Progenitor cell of endocrine pancreas (in vitro differentiated cells): Measurements from ENCODE around the gene NCAN. TPM values are rescaled to one million over a fixed set of nuclear protein-coding genes. Genes with fewer than 3 reads are reported as not detected.

Experiments used
- DNase-seq: peaks from one replicate; pipeline ENCODE4 v3.0.0; 2021; ENCODE audit warnings: low spot score; ENCODE audit not compliant: unreplicated experiment
- H3K27ac Mint-ChIP-seq: 2 replicates; pipeline ENCODE4 v1.8.0; 2021; ENCODE audit warnings: mild to moderate bottlenecking, moderate library complexity, mixed read lengths
- H3K27me3 Mint-ChIP-seq: 2 replicates; pipeline ENCODE4 v1.8.0; 2021; ENCODE audit warnings: mixed read lengths
- H3K36me3 Mint-ChIP-seq: 2 replicates; pipeline ENCODE4 v1.8.0; 2022; ENCODE audit warnings: mixed read lengths; ENCODE audit not compliant: insufficient read depth
- H3K4me1 Mint-ChIP-seq: 2 replicates; pipeline ENCODE4 v1.8.0; 2021; ENCODE audit warnings: low read depth, mixed read lengths
- H3K4me3 Mint-ChIP-seq: 2 replicates; pipeline ENCODE4 v1.8.0; 2021; ENCODE audit warnings: low read depth, mild to moderate bottlenecking, moderate library complexity, mixed read lengths
- H3K9me3 Mint-ChIP-seq: 2 replicates; pipeline ENCODE4 v1.8.0; 2021; ENCODE audit warnings: low read depth, mixed read lengths
- total RNA-seq: library from RNA; stranded (reverse); gene quantifications from 2 replicates; pipeline ENCODE4 v1.2.1, GENCODE V29; 2021
- TF ChIP-seq, protein P1 (sequence below): fragments of 200-600 bp; sonication (generic); IDR thresholded peaks from one replicate; pipeline ENCODE4 v1.5.0; 2021; ENCODE audit warnings: antibody characterized with exemption, mild to moderate bottlenecking; ENCODE audit not compliant: unreplicated experiment

The NCAN gene
- total RNA-seq, 1 donor from 2014 or later, result 0.17 TPM

DNA sequence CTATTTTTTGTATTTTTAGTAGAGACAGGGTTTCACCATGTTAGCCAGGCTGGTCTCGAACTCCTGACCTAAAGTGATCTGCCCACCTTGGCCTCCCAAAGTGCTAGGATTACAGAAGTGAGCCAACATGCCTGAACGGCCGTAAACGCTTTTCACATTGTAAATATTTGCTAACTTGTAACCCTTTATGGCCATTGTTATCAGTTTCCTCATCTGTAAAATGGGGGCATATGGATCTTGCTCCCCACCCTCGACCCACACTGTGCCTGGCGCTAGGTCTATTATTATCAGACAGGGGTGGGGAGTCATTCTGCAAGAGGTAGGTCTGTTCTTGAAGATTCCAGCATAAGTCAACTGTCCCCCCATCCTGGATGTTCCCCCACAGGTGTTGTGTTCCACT is 11.9 kb downstream of the NCAN start:
- no peaks in the 10 kb centered on the region for H3K4me1 Mint-ChIP-seq
- no peak overlapping the region for H3K4me3 Mint-ChIP-seq
- no peaks in the 10 kb centered on the region for H3K36me3 Mint-ChIP-seq
- TF ChIP-seq, protein P1, sequence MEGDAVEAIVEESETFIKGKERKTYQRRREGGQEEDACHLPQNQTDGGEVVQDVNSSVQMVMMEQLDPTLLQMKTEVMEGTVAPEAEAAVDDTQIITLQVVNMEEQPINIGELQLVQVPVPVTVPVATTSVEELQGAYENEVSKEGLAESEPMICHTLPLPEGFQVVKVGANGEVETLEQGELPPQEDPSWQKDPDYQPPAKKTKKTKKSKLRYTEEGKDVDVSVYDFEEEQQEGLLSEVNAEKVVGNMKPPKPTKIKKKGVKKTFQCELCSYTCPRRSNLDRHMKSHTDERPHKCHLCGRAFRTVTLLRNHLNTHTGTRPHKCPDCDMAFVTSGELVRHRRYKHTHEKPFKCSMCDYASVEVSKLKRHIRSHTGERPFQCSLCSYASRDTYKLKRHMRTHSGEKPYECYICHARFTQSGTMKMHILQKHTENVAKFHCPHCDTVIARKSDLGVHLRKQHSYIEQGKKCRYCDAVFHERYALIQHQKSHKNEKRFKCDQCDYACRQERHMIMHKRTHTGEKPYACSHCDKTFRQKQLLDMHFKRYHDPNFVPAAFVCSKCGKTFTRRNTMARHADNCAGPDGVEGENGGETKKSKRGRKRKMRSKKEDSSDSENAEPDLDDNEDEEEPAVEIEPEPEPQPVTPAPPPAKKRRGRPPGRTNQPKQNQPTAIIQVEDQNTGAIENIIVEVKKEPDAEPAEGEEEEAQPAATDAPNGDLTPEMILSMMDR, result no peak
- no peaks in the 10 kb centered on the region for H3K9me3 Mint-ChIP-seq
- no peak overlapping the region for H3K27ac Mint-ChIP-seq
- peaks cover 39% of the 10 kb centered on the region for H3K27me3 Mint-ChIP-seq
- no peak for DNase-seq

DNA sequence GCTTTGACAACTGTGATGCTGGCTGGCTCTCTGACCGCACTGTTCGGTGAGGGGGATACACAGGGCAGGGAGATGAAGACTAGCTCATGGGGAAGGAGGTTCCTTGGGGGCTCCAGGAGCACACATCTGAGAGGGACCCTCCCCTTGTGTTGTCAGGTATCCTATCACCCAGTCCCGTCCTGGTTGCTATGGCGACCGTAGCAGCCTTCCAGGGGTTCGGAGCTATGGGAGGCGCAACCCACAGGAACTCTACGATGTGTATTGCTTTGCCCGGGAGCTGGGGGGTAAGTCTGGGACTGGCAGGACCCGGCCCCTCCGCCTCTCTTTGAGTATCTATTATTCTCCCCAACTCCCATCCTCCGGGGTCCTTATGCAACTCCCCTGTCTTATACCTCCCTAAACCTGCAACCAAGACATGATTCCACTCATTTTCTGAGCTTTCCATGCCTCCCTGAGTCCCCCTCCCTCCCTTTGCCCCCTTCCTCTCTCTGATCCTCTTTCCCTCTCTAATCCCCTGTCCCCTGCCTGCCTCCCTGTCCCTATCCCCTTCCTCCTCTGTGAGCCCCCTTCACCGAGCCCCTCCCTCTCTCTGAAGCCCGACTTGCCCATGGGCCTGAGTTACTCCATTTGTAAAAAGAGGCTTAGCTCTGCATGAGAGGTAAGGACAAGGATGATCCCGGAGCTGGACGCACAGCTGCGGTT is 12.5 kb downstream of the NCAN start:
- H3K27ac Mint-ChIP-seq, result no peak overlapping the region
- peaks cover 43% of the 10 kb centered on the region for H3K27me3 Mint-ChIP-seq
- H3K9me3 Mint-ChIP-seq, result no peaks in the 10 kb centered on the region
- no peak for DNase-seq
- TF ChIP-seq, protein P1, result no peak
- no peak overlapping the region for H3K4me3 Mint-ChIP-seq
- H3K36me3 Mint-ChIP-seq, result no peaks in the 10 kb centered on the region
- no peaks in the 10 kb centered on the region for H3K4me1 Mint-ChIP-seq

DNA sequence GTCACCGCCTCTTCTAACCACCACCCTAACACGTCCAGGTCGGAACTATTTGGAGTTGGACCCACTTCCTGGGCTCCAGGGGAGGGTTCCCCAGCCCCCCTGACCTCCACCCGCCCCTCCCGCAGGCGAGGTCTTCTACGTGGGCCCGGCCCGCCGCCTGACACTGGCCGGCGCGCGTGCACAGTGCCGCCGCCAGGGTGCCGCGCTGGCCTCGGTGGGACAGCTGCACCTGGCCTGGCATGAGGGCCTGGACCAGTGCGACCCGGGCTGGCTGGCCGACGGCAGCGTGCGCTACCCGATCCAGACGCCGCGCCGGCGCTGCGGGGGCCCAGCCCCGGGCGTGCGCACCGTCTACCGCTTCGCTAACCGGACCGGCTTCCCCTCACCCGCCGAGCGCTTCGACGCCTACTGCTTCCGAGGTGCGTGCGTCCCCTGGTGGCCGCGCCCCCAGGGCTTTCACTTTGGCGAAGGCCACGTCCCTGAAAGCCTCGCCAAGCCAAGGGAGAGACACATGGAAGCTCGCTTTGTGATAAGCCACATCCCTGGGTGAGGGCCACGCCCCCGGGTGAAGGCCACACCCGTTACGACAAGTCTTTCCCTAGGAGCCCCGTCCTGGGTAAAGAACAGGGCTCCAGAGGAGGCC is 13.2 kb downstream of the NCAN start:
- no peaks in the 10 kb centered on the region for H3K9me3 Mint-ChIP-seq
- DNase-seq, result peak; percentile 62

DNA sequence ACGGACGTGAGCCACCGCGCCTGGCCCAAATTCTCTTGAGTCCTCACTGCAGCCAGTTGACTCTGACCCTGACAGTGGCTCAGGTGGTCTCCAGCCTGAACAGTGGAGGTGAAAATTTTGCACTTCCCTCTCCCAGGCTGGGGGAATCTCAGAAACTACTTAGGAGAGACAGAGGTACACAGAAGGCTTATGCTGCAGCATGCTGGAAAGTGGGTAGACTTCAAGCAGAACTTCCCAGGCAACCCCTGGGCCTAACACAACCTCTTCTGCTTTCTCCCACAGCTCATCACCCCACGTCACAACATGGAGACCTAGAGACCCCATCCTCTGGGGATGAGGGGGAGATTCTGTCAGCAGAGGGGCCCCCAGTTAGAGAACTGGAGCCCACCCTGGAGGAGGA is 14.4 kb downstream of the NCAN start:
- TF ChIP-seq, protein P1, result no peak
- H3K4me3 Mint-ChIP-seq, result no peak overlapping the region
- H3K9me3 Mint-ChIP-seq, result no peaks in the 10 kb centered on the region
- DNase-seq, result no peak
- no peaks in the 10 kb centered on the region for H3K36me3 Mint-ChIP-seq
- H3K27me3 Mint-ChIP-seq, result peaks cover 48% of the 10 kb centered on the region
- no peaks in the 10 kb centered on the region for H3K4me1 Mint-ChIP-seq
- H3K27ac Mint-ChIP-seq, result no peak overlapping the region

More for the DNA sequence above, 13.2 kb downstream of the NCAN start:
- H3K27me3 Mint-ChIP-seq, result peaks cover 44% of the 10 kb centered on the region
- no peak overlapping the region for H3K27ac Mint-ChIP-seq
- H3K4me3 Mint-ChIP-seq, result no peak overlapping the region
- no peaks in the 10 kb centered on the region for H3K36me3 Mint-ChIP-seq
- TF ChIP-seq, protein P1, result peak; percentile 76
- H3K4me1 Mint-ChIP-seq, result no peaks in the 10 kb centered on the region

DNA sequence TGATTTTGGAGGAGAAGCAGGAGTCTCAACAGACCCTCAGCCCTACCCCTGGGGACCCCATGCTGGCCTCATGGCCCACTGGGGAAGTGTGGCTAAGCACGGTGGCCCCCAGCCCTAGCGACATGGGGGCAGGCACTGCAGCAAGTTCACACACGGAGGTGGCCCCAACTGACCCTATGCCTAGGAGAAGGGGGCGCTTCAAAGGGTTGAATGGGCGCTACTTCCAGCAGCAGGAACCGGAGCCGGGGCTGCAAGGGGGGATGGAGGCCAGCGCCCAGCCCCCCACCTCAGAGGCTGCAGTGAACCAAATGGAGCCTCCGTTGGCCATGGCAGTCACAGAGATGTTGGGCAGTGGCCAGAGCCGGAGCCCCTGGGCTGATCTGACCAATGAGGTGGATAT is 14.9 kb downstream of the NCAN start:
- H3K9me3 Mint-ChIP-seq, result no peaks in the 10 kb centered on the region
- peaks cover 49% of the 10 kb centered on the region for H3K27me3 Mint-ChIP-seq
- H3K4me3 Mint-ChIP-seq, result no peak overlapping the region
- no peaks in the 10 kb centered on the region for H3K36me3 Mint-ChIP-seq
- H3K27ac Mint-ChIP-seq, result no peak overlapping the region
- DNase-seq, result no peak
- TF ChIP-seq, protein P1, result no peak
- H3K4me1 Mint-ChIP-seq, result no peaks in the 10 kb centered on the region
